SW480 (cell line): ENCODE data around the gene POU2F3.

Source experiments
- DNase-seq: peaks from one replicate; pipeline ENCODE4 v3.0.0-alpha.2; 2016; ENCODE audit warnings: low spot score

Gene POU2F3

GRCh38 chr11:120285256-120285655, 45.3 kb downstream of the POU2F3 start:
- DNase-seq: no peak

DNA sequence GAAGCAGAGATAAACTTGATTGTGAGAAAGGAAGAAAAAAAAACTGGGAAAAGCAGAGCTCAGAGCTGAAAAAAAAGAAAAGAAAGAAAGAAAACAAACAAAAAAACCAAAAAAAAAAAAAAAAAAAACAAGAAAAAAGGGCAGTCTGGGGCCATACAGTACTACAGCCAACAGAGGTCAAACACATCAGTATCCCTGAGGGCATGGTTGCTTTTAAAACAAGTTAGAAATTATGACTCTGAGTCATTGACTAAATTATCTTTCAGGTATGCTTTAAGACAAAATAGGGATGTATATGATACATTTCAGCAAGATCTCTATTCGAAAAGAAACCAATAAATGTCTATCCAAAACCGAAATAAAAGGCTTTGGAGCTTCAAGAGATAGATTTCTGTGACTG, 48.1 kb downstream of the POU2F3 start:
- DNase-seq: no peak

GRCh38 chr11:120289426-120289825, 49.5 kb downstream of the POU2F3 start:
- DNase-seq: no peak

- DNase-seq: no peak
Observed at GRCh38 chr11:120290956-120291355, 51.0 kb downstream of the POU2F3 start.

DNA sequence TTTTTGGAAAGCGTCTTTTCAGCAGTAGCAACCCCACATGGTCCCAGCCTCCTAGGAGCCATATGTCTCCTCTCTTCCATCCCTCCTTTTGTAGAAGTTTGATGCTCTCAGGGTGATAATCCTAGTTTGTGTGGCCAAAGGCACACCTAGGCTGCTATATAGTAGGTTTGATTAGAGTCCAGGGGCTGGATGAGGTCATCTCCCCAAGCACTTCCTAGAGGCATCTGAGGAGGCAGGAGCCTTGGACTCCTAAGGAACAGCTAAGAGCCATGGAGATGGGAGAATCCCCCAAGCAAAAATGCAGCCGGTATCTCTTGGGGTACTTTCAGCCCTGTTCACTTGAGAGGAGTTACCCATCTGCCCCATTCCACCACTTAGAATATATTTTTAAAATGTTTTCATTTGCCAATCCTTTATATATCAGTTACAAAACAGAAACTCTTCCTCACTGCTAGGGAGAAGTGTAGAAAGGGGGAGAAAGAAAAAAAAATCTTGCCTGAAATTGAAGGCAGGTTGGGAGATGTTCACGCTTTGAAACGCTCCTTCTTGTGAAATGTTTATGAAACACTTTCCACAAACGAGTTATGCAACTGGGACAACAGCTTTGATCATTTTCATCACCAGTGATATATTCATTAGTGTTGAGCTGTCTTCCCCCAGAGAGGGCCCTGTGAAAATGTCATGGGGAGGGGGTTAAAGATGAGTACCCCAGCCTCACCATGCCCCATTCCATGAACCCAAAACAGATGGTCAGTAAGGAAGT, 53.3 kb downstream of the POU2F3 start:
- no peak for DNase-seq

DNA sequence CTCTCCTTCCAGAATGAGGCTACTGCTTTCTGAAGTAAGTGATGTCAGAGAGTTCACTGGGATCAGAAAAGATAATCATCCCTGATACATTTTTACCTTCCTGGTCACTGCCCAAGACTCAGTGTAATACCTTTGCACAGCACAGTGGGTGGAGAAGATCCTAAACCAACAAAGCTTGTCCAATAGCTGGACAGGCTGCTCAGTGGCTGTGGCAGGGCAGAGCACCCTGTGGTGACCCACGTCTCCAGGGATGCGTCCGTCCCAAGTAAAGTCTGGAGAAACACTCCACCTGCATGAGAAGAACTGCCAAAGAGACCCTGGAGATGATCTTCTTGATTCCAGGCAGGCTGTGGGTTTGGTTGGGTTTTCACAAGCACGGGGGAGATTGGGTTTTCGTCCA, 54.2 kb downstream of the POU2F3 start:
- DNase-seq: no peak

DNA sequence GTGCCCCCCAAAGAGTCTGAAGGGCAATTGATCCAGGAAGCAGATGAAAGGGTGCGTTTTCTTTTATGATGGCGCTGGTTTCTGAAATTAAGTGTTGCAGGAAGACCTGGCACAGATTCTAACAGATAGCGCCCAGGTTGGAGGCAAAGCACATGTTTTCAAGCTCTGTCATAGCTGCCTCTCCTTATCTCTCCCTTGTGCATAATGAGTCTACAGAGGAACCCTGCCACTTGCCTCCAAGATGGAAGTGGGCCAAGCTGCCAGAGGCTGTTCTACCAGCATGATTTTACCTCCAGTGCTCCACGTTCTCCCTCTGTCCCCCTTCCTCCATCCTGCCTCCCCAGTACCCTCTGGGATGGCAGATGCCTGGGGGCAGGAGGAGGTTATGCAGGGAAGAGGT, 55.2 kb downstream of the POU2F3 start:
- DNase-seq: no peak

DNA sequence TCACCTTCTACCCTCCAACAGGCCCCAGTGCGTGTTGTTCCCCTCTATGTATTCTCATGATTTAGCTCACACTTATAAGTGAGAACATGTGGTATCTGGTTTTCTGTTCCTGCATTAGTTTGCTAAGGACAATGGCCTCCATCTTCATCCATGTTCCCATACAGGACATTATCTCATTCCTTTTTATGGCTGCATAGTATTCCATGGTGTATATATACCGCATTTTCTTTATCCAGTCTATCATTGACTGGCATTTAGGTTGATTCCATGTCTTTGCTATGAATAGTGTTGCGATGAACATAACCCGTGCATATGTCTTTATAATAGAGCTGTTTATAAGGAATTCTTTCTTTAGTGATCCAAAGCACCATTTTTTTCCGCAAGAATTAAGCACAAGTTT, 56.6 kb downstream of the POU2F3 start:
- DNase-seq: no peak

- no peak for DNase-seq
Observed at GRCh38 chr11:120298461-120298860, 58.5 kb downstream of the POU2F3 start.

GRCh38 chr11:120302001-120302805, 62.3 kb downstream of the POU2F3 start:
- DNase-seq: peak; percentile 72

GRCh38 chr11:120303004-120303637, 63.2 kb downstream of the POU2F3 start:
- peak; percentile 78 for DNase-seq

- peak; percentile 61 for DNase-seq
Observed at GRCh38 chr11:120304526-120304925, 64.6 kb downstream of the POU2F3 start.

DNA sequence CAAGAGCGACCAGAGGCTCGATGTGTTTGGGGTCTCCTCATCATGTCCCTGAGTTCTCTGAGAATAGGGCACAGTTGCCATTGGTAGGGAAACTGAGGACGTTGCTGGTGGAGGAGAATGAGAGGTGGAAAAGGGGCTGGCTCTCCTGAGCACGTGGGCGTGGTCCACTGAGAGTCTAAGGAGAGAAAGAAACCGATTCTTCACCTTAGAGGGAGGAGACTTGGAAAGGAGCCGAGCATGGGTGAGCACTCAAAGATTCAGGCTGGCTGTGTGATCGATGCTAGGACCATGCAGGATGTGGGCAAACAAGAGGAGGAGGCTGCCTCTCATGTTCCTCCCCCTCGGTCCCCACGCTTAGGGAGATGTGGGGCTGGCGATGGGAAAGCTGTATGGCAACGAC, 65.3 kb downstream of the POU2F3 start:
- DNase-seq: no peak

DNA sequence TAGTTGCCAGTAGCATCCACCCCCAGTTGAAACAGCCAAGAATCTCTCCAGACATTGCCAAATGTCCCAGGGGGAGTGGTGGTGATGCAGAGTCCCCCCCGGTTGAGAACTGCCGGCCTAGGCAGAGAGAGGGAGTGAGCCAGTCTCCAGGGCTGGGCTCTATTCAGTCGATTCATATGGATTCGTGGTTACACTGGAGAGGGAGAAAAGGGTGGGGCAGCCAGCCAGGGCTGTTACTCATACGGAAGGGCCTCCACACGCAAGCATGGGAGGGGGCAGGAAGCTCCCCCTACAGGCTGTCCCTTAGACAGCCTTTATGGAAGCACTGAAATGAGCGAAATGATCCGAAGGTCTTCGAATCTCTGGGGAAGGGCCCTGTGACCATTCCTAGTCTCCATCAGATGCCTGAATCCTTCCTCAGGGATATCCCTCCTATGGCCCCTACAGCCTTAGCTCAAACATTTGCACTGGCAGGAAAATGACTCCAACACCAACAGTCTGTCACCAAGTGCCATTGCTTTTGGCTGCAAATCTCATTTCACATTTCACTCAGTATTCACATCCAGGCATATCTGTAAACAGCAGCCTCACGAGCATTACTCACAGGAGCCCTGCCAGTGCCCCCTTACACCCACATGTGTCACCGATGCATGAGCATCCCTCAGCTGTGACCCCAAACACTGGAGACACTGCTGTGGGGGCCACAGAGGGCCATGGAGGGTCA, 66.7 kb downstream of the POU2F3 start:
- DNase-seq: peak; percentile 89

- DNase-seq: no peak
Observed at GRCh38 chr11:120307476-120307875, 67.5 kb downstream of the POU2F3 start.

DNA sequence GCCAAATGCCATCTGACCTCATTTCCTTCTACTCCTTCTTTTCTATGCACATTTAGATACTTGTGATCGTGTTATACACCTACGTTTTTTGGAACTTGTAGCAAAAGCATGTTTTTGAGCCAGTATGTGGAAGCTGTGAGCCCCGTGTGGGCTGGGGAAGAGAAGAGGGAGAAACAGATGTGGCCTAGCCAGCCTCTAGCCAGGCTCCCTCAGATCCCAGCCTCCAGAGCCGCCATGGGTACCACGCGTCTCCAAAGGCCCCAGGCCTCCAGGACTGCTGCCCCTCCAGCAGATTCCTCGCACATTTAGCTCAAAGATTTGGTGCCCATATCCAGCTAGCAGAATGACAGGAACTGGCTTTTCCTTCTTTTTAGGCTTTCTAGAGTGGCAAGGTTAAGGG, 68.1 kb downstream of the POU2F3 start:
- no peak for DNase-seq

- DNase-seq: peak; percentile 23
Observed at GRCh38 chr11:120310870-120311269, 70.9 kb downstream of the POU2F3 start.

DNA sequence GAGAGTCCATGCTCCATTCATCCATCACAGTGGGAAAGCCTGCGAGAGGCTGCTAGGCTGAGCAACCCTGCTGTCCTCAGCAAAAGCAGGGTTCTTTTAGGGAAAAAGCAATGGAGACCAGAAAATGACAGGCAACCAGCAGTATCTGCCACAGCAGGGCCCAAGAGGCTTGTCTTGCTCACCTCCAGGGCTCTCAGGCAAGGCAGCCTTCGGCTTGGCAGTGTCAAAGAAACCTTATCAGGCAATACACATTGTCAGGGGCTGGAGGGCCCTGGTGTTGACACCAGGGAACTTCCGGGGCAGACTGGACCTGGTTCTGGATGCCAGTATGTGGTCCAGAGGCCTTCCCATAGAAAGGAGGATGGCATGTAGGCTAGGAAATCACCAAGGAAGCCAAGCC, 74.9 kb downstream of the POU2F3 start:
- DNase-seq: no peak

DNA sequence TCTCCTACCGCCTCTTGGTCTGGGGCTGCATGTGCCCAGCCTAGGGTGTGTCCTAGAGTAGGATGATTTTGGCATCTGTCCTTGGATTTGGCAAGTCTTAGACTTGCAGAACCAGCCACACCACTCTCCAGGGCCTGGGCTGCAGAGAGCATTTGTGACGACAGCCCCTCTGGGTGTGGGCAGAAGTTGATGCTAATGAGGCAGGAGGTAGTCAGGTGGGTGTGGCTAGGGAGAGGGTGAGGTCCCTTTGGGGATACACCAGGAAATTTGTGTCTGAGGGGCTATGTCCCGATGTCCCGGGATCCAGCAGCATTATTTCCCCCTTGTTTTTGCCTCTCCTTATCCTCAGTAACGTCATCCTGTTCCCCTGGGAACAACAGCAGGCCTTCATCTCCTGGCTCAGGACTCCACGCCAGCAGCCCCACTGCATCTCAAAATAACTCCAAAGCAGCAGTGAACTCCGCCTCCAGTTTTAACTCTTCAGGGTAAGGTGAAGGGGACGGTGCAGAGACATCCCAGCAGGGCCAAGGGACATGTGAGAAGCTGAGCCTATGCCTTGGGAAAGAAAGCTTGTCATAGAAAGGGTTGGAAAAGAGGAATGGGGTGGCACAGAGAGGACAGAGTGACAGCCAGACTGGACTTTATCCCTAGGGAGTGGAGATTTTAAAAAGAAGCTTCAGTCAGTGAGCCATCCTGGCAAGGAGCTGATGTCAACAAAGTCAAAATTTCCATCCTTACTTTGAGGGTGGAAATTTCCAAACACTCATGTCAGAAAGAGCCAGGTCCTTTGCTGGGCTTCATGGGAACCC, 77.1 kb downstream of the POU2F3 start:
- no peak for DNase-seq

- DNase-seq: no peak
Observed at GRCh38 chr11:120317689-120318480, 77.9 kb downstream of the POU2F3 start.

DNA sequence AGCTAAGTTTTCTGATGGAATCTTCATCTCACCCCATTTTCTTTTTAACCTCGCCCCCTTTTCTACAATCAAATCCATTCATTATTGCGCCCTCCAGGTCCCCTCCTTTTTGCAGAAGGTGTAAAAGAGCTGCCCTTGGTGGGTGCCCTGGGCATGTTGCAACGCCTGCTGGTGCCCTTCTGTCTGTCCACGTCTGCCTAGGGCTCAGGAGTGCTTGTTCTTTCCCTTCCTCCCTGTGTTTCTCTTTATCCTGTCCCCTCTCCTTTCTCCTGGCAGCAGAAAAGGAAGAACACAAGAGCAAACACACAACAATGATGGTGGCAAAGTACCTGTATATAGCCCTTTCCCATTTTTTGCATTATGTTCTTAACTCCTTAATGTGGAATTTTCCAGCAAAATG, 79.0 kb downstream of the POU2F3 start:
- no peak for DNase-seq
